ENCODE data around the gene CFHR3.
"Not testable (repeated sequence)": the region's sequence is repeated elsewhere in the genome, so short reads cannot be mapped to it uniquely, and the experiment has no call there.

CFHR3 gene

GRCh38 chr1:196774603-196775002 lies at the start of gene CFHR3:
TSS of gene CFHR3 (plus strand) at chr1:196774840. CDS start at chr1:196774887, 47 bp downstream.
- no peak for DNase-seq (ENCODE audit: low read depth)

GRCh38 chr1:196732526-196732925 lies 42.1 kb upstream of the CFHR3 start:
- DNase-seq (ENCODE audit: low read depth) = no peak

- DNase-seq (ENCODE audit: low read depth) = no peak
Observed at GRCh38 chr1:196733091-196733970, 41.3 kb upstream of the CFHR3 start.

GRCh38 chr1:196734006-196734405 lies 40.6 kb upstream of the CFHR3 start:
- DNase-seq (ENCODE audit: low read depth) = no peak

- DNase-seq (ENCODE audit: low read depth) = no peak
Observed at GRCh38 chr1:196734460-196734859, 40.2 kb upstream of the CFHR3 start.

GRCh38 chr1:196738730-196739129 lies 35.9 kb upstream of the CFHR3 start:
- no peak for DNase-seq (ENCODE audit: low read depth)

- not testable (repeated sequence) for DNase-seq (ENCODE audit: low read depth)
Observed at GRCh38 chr1:196743244-196743643, 31.4 kb upstream of the CFHR3 start.

- DNase-seq (ENCODE audit: low read depth) = not testable (repeated sequence)
Observed at GRCh38 chr1:196765019-196765740, 9.5 kb upstream of the CFHR3 start.

- DNase-seq (ENCODE audit: low read depth) = not testable (repeated sequence)
Observed at GRCh38 chr1:196769823-196770222, 4.8 kb upstream of the CFHR3 start.

GRCh38 chr1:196773713-196774112 lies 927 bp upstream of the CFHR3 start:
- no peak for DNase-seq (ENCODE audit: low read depth)

- no peak for DNase-seq (ENCODE audit: low read depth)
Observed at GRCh38 chr1:196774175-196774574, 465 bp upstream of the CFHR3 start.

- DNase-seq (ENCODE audit: low read depth) = no peak
Observed at GRCh38 chr1:196777603-196778002, 3.0 kb downstream of the CFHR3 start.

- DNase-seq (ENCODE audit: low read depth) = no peak
Observed at GRCh38 chr1:196779093-196779492, 4.5 kb downstream of the CFHR3 start.

- DNase-seq (ENCODE audit: low read depth) = not testable (repeated sequence)
Observed at GRCh38 chr1:196791252-196791651, 16.6 kb downstream of the CFHR3 start.

- not testable (repeated sequence) for DNase-seq (ENCODE audit: low read depth)
Observed at GRCh38 chr1:196794103-196794502, 19.5 kb downstream of the CFHR3 start.

- no peak for DNase-seq (ENCODE audit: low read depth)
Observed at GRCh38 chr1:196797891-196798290, 23.3 kb downstream of the CFHR3 start.

GRCh38 chr1:196801920-196802319 lies 27.3 kb downstream of the CFHR3 start:
- not testable (repeated sequence) for DNase-seq (ENCODE audit: low read depth)

GRCh38 chr1:196808529-196809235 lies 34.0 kb downstream of the CFHR3 start:
- no peak for DNase-seq (ENCODE audit: low read depth)

GRCh38 chr1:196817442-196817841 lies 42.8 kb downstream of the CFHR3 start:
- DNase-seq (ENCODE audit: low read depth) = not testable (repeated sequence)

- not testable (repeated sequence) for DNase-seq (ENCODE audit: low read depth)
Observed at GRCh38 chr1:196819531-196819930, 44.9 kb downstream of the CFHR3 start, which contains the start of gene CFHR1. TSS of gene CFHR1 (plus strand) at chr1:196819731. CDS start at chr1:196819845, 114 bp downstream.

- DNase-seq (ENCODE audit: low read depth) = not testable (repeated sequence)
Observed at GRCh38 chr1:196827860-196828259, 53.2 kb downstream of the CFHR3 start.

Measured in T-helper 22 cell (primary cell).